Measurements from ENCODE around the gene ACTL10. TPM values are rescaled to one million over a fixed set of nuclear protein-coding genes. Genes with fewer than 3 reads are reported as not detected.

The ACTL10 gene
- total RNA-seq (1 to 10 TPM in 1 of 9 donors, under 1 TPM in 8; 0.13 to 1.1 (median 0.36) TPM), polyA plus RNA-seq (under 1 TPM; 0.23 to 0.57 TPM)
- long read RNA-seq, donor 1, partial matches to known transcripts = 0 of 3 reads
- long read RNA-seq, donor 1, other reads (novel, unspliced or antisense) = 0 of 3 reads
- long read RNA-seq, donor 2 = 0 reads
- long read RNA-seq, donor 3, partial matches to known transcripts = 0 of 2 reads
- long read RNA-seq, donor 3, other reads (novel, unspliced or antisense) = 0 of 2 reads

GRCh38 chr20:33666293-33667244 lies at the start of gene ACTL10:
ACTL10 (plus strand) TSS chr20:33666943; CDS start chr20:33667498, 555 bp downstream.
- Histone ChIP-seq H3K27ac (peak within 1 kb of the TSS; percentile 25 to 94 (median 84)), H3K9me3 (no peaks in the 10 kb centered on the region), H3K27me3 (no peaks in the 10 kb centered on the region), H3K36me3 (peaks cover 0 to 27% (median 8%) of the 10 kb centered on the region in 9 donors), H3K4me1 (peaks cover 3 to 62% (median 36%) of the 10 kb centered on the region in 12 donors), H3K4me3 (peak within 1 kb of the TSS; percentile 19 to 74 (median 62))
- WGBS, 4 donors = 2 to 14% (median 5%) methylated on average over 29 to 50 of the region's 50 CpGs
- DNase-seq = peak; percentile 97 to 99 (median 97)
- intact Hi-C loops (cut with DNase I) = loop anchor here in 5 of 10 donors (5.0 kb wide), 4 partner anchors 66 to 264 kb away; partner anchors contain the start of genes CDK5RAP1 (in 1 of the 5) and ZNF341 (in 1 of the 5)
- ATAC-seq = peak; percentile 76 to 86 (median 82)
- TF ChIP-seq POLR2A (IDR thresholded peaks at IDR 0.05) = peak in 1 of 2 donors; percentile 97
- TF ChIP-seq, protein P1, sequence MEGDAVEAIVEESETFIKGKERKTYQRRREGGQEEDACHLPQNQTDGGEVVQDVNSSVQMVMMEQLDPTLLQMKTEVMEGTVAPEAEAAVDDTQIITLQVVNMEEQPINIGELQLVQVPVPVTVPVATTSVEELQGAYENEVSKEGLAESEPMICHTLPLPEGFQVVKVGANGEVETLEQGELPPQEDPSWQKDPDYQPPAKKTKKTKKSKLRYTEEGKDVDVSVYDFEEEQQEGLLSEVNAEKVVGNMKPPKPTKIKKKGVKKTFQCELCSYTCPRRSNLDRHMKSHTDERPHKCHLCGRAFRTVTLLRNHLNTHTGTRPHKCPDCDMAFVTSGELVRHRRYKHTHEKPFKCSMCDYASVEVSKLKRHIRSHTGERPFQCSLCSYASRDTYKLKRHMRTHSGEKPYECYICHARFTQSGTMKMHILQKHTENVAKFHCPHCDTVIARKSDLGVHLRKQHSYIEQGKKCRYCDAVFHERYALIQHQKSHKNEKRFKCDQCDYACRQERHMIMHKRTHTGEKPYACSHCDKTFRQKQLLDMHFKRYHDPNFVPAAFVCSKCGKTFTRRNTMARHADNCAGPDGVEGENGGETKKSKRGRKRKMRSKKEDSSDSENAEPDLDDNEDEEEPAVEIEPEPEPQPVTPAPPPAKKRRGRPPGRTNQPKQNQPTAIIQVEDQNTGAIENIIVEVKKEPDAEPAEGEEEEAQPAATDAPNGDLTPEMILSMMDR (IDR thresholded peaks at IDR 0.05) = peak in 8 of 12 donors; percentile 9 to 66 (median 32)

- ATAC-seq (no peak), DNase-seq (no peak)
- TF ChIP-seq POLR2A (IDR thresholded peaks at IDR 0.05) = no peak
- TF ChIP-seq, protein P1 (IDR thresholded peaks at IDR 0.05) = no peak
- Histone ChIP-seq H3K9me3 (no peaks in the 10 kb centered on the region), H3K4me3 (no peak overlapping the region), H3K4me1 (peaks cover 0 to 6% (median 0%) of the 10 kb centered on the region in 12 donors), H3K27me3 (no peaks in the 10 kb centered on the region), H3K36me3 (peaks cover 0 to 84% (median 57%) of the 10 kb centered on the region in 9 donors), H3K27ac (no peak overlapping the region)
- WGBS, 4 donors = 81 to 89% (median 87%) methylated on average over 4 of the region's 4 CpGs
- intact Hi-C loops (cut with DNase I) = no loop called here
Measured at GRCh38 chr20:33621717-33622400, 44.9 kb upstream of the ACTL10 start.

GRCh38 chr20:33622705-33623365 lies 43.9 kb upstream of the ACTL10 start:
- DNase-seq (no peak), ATAC-seq (no peak)
- Histone ChIP-seq H3K4me1 (peaks cover 0 to 6% (median 0%) of the 10 kb centered on the region in 12 donors), H3K9me3 (no peaks in the 10 kb centered on the region), H3K27ac (no peak overlapping the region), H3K36me3 (peaks cover 0 to 84% (median 60%) of the 10 kb centered on the region in 9 donors), H3K4me3 (no peak overlapping the region), H3K27me3 (no peaks in the 10 kb centered on the region)
- 98 to 100% (median 98%) methylated on average over 10 of the region's 10 CpGs for WGBS, 4 donors
- TF ChIP-seq POLR2A (IDR thresholded peaks at IDR 0.05) = no peak
- TF ChIP-seq, protein P1 (IDR thresholded peaks at IDR 0.05) = no peak
- intact Hi-C loops (cut with DNase I) = no loop called here
